GM23248 (cell line): ENCODE measurements around the gene IGFBP6. TPM values are rescaled to one million over a fixed set of nuclear protein-coding genes. Genes with fewer than 3 reads are reported as not detected.

Experiments
- DNase-seq: peaks from one replicate; pipeline ENCODE4 v3.0.0-alpha.2; 2015
- H2AFZ ChIP-seq: fragments of 200-600 bp; sonication (generic); 2 replicates; pipeline ENCODE4 v1.6.1; 2016; ENCODE audit warnings: antibody characterized with exemption
- H3F3A ChIP-seq: fragments of 200-600 bp; sonication (generic); 2 replicates; pipeline ENCODE4 v1.6.1; 2016; ENCODE audit warnings: mild to moderate bottlenecking, antibody characterized with exemption, mixed run types; ENCODE audit not compliant: insufficient read depth
- H3K27ac ChIP-seq: fragments of 200-600 bp; sonication (generic); 2 replicates; pipeline ENCODE4 v1.5.1; 2016; ENCODE audit warnings: mild to moderate bottlenecking
- H3K27me3 ChIP-seq: fragments of 200-600 bp; sonication (generic); replicated peaks from 2 replicates; pipeline ENCODE4 v1.6.1; 2016; ENCODE audit warnings: mild to moderate bottlenecking; ENCODE audit not compliant: insufficient read depth
- H3K36me3 ChIP-seq: fragments of 200-600 bp; sonication (generic); 2 replicates; pipeline ENCODE4 v1.6.1; 2016; ENCODE audit warnings: low read depth, mild to moderate bottlenecking
- H3K4me1 ChIP-seq: fragments of 200-600 bp; sonication (generic); 2 replicates; pipeline ENCODE4 v1.6.1; 2016; ENCODE audit warnings: mild to moderate bottlenecking; ENCODE audit not compliant: insufficient read depth
- H3K4me2 ChIP-seq: fragments of 200-600 bp; sonication (generic); one replicate; pipeline ENCODE4 v1.6.1; 2016; ENCODE audit warnings: mild to moderate bottlenecking; ENCODE audit not compliant: unreplicated experiment
- H3K4me3 ChIP-seq: fragments of 200-600 bp; sonication (generic); 2 replicates; pipeline ENCODE4 v1.5.1; 2016; ENCODE audit warnings: mild to moderate bottlenecking
- H3K79me2 ChIP-seq: fragments of 200-600 bp; sonication (generic); 2 replicates; pipeline ENCODE4 v1.6.1; 2016; ENCODE audit warnings: mild to moderate bottlenecking; ENCODE audit not compliant: insufficient read depth
- H3K9ac ChIP-seq: fragments of 200-600 bp; sonication (generic); 2 replicates; pipeline ENCODE4 v1.6.1; 2016; ENCODE audit warnings: mild to moderate bottlenecking
- H3K9me2 ChIP-seq: fragments of 200-600 bp; sonication (generic); 2 replicates; pipeline ENCODE4 v1.6.1; 2016; ENCODE audit warnings: mixed run types, mild to moderate bottlenecking, moderate library complexity; ENCODE audit not compliant: insufficient read depth
- H3K9me3 ChIP-seq: fragments of 200-600 bp; sonication (generic); one replicate; pipeline ENCODE4 v1.6.1; 2017; ENCODE audit warnings: low read depth
- H4K20me1 ChIP-seq: fragments of 200-600 bp; sonication (generic); 2 replicates; pipeline ENCODE4 v1.6.0; 2016; ENCODE audit not compliant: insufficient read depth
- EZH2 ChIP-seq: fragments of 200-600 bp; sonication (generic); IDR thresholded peaks from 2 replicates; pipeline ENCODE4 v1.6.1; 2018; ENCODE audit warnings: antibody characterized with exemption, mild to moderate bottlenecking; ENCODE audit not compliant: insufficient read depth, poor library complexity, severe bottlenecking
- EZH2phosphoT487 ChIP-seq: fragments of 200-600 bp; sonication (generic); IDR thresholded peaks from 2 replicates; pipeline ENCODE4 v1.6.1; 2018; ENCODE audit warnings: antibody characterized with exemption, moderate library complexity, mild to moderate bottlenecking, low read depth; ENCODE audit not compliant: insufficient read depth
- WGBS, 2 experiments: methylation state at CpG; one replicate each; pipeline ENCODE4 v1.1.6; 2015 to 2017; ENCODE audit warnings: low lambda C conversion rate in 2 of 2, low coverage in 1 of 2; ENCODE audit errors: missing lambda C conversion rate in 2 of 2; 5-methylcytosine and 5-hydroxymethylcytosine counted together
- in situ Hi-C: fragments of 300-500 bp; cut with MboI; formaldehyde crosslinking; loops from 2 replicates; pipeline ENCODE4 v1.15.0; 2020
- polyA plus RNA-seq: library from polyadenylated mRNA; unstranded; fragments of >200 nt; fragmentation: Nextera tagmentation; extraction: Ambion mirVana; gene quantifications from 2 replicates; pipeline ENCODE4 v1.2.1, GENCODE V29; 2016
- total RNA-seq: library from RNA; depleted of rRNA; stranded (reverse); fragments of >200 nt; shearing (Covaris generic); gene quantifications from 2 replicates; pipeline ENCODE4 v1.2.3, GENCODE V29; 2014

Gene IGFBP6
- total and polyA plus RNA-seq, 2 experiments from 2014 or later, result 1,614 to 1,827 TPM

GRCh38 chr12:53065975-53066931 lies 31.2 kb upstream of the IGFBP6 start:
- Histone ChIP-seq H3K4me1 (peaks cover 37% of the 10 kb centered on the region), H3K27me3 (no peaks in the 10 kb centered on the region), H3K4me2 (peak overlapping the region; percentile 7), H3K9me2 (no peaks in the 10 kb centered on the region), H3F3A (peaks cover 41% of the 10 kb centered on the region), H3K9ac (peak overlapping the region; percentile 65), H2AFZ (no peak overlapping the region), H3K79me2 (no peaks in the 10 kb centered on the region), H3K36me3 (peaks cover 7% of the 10 kb centered on the region; the same call in 1 of the 2 replicates), H3K4me3 (no peak overlapping the region), H4K20me1 (no peaks in the 10 kb centered on the region), H3K27ac (peak overlapping the region; percentile 61), H3K9me3 (no peaks in the 10 kb centered on the region)
- WGBS, 2 experiments, result 38 to 40% methylated on average over 23 to 24 of the region's 24 CpGs
- DNase-seq, result peak; percentile 89
- in situ Hi-C loops, result no loop called here
- TF ChIP-seq EZH2phosphoT487 (no peak), EZH2 (no peak)

- H3K9me2 ChIP-seq, result no peaks in the 10 kb centered on the region
- H3K4me1 ChIP-seq, result peaks cover 48% of the 10 kb centered on the region
- peak overlapping the region; percentile 14; the same call in 1 of the 2 replicates for H3K27ac ChIP-seq
- H3K27me3 ChIP-seq, result no peaks in the 10 kb centered on the region
- peaks cover 40% of the 10 kb centered on the region for H3F3A ChIP-seq
- TF ChIP-seq EZH2 (no peak), EZH2phosphoT487 (no peak)
- H3K9ac ChIP-seq, result no peak overlapping the region
- H3K4me2 ChIP-seq, result no peak overlapping the region
- WGBS, 2 experiments, result 71 to 79% methylated on average over 7 of the region's 7 CpGs
- no peak overlapping the region for H2AFZ ChIP-seq
- DNase-seq, result peak; percentile 52
- peaks cover 4% of the 10 kb centered on the region for H3K79me2 ChIP-seq
- in situ Hi-C loops, result no loop called here
- no peaks in the 10 kb centered on the region for H3K9me3 ChIP-seq
- H4K20me1 ChIP-seq, result no peaks in the 10 kb centered on the region
- H3K36me3 ChIP-seq, result peaks cover 7% of the 10 kb centered on the region; the same call in 1 of the 2 replicates
- H3K4me3 ChIP-seq, result no peak overlapping the region
Observed at GRCh38 chr12:53067074-53067992, 30.1 kb upstream of the IGFBP6 start.

GRCh38 chr12:53067993-53068770 lies 29.3 kb upstream of the IGFBP6 start:
- Histone ChIP-seq H4K20me1 (no peaks in the 10 kb centered on the region), H3K4me3 (no peak overlapping the region), H3K4me1 (peaks cover 50% of the 10 kb centered on the region), H3K9me3 (no peaks in the 10 kb centered on the region), H3F3A (peaks cover 32% of the 10 kb centered on the region), H3K9me2 (no peaks in the 10 kb centered on the region), H3K27me3 (no peaks in the 10 kb centered on the region), H3K9ac (no peak overlapping the region), H3K36me3 (peaks cover 7% of the 10 kb centered on the region; the same call in 1 of the 2 replicates), H3K27ac (peak overlapping the region; percentile 14; the same call in 1 of the 2 replicates), H3K4me2 (no peak overlapping the region), H2AFZ (no peak overlapping the region), H3K79me2 (peaks cover 4% of the 10 kb centered on the region)
- TF ChIP-seq EZH2 (no peak), EZH2phosphoT487 (no peak)
- in situ Hi-C loops, result no loop called here
- 81 to 87% methylated on average over 13 of the region's 13 CpGs for WGBS, 2 experiments
- no peak for DNase-seq
